Epidermal melanocyte (primary cell): ENCODE data around the gene SRRM4.

Experiments used
- DNase-seq: peaks from one replicate; pipeline ENCODE4 v3.0.0; 2011; ENCODE audit warnings: low spot score; ENCODE audit not compliant: insufficient read length

Gene SRRM4

GRCh38 chr12:119117936-119118335 is 136.6 kb downstream of the SRRM4 start:
- DNase-seq = no peak

GRCh38 chr12:119118625-119119024 is 137.3 kb downstream of the SRRM4 start:
- DNase-seq = no peak

GRCh38 chr12:119122047-119122446 is 140.7 kb downstream of the SRRM4 start:
- DNase-seq = no peak

- no peak for DNase-seq
These were observed 141.4 kb downstream of the SRRM4 start for GRCh38 chr12:119122751-119123150.

GRCh38 chr12:119128527-119128926 is 147.2 kb downstream of the SRRM4 start:
- DNase-seq = no peak

GRCh38 chr12:119129827-119130434 is 148.6 kb downstream of the SRRM4 start:
- DNase-seq = no peak

- DNase-seq = no peak
These were observed 149.2 kb downstream of the SRRM4 start for GRCh38 chr12:119130523-119130922.

GRCh38 chr12:119134284-119135072 is 153.1 kb downstream of the SRRM4 start:
- no peak for DNase-seq

- no peak for DNase-seq
These were observed 155.6 kb downstream of the SRRM4 start for GRCh38 chr12:119136811-119137410.

GRCh38 chr12:119139448-119139847 is 158.1 kb downstream of the SRRM4 start:
- DNase-seq = no peak

- no peak for DNase-seq
These were observed 164.0 kb downstream of the SRRM4 start for GRCh38 chr12:119145367-119145766.

- DNase-seq = no peak
These were observed 166.6 kb downstream of the SRRM4 start for GRCh38 chr12:119147847-119148448.

- no peak for DNase-seq
These were observed 167.9 kb downstream of the SRRM4 start for GRCh38 chr12:119149270-119149669.

- no peak for DNase-seq
These were observed 170.2 kb downstream of the SRRM4 start for GRCh38 chr12:119151445-119152026.

GRCh38 chr12:119153477-119154434 is 172.4 kb downstream of the SRRM4 start:
- no peak for DNase-seq

GRCh38 chr12:119154435-119154818 is 173.1 kb downstream of the SRRM4 start:
- no peak for DNase-seq

- no peak for DNase-seq
These were observed 175.2 kb downstream of the SRRM4 start for GRCh38 chr12:119156401-119157044.

GRCh38 chr12:119157528-119157927 is 176.2 kb downstream of the SRRM4 start:
- DNase-seq = no peak

GRCh38 chr12:119157978-119158377 is 176.6 kb downstream of the SRRM4 start:
- DNase-seq = no peak

GRCh38 chr12:119158402-119158801 is 177.1 kb downstream of the SRRM4 start:
- DNase-seq = no peak
